ENCODE results near the gene CD300LD.
"Not testable (repeated sequence)": the region's sequence is repeated elsewhere in the genome, so short reads cannot be mapped to it uniquely, and the experiment has no call there.

CD300LD gene

GRCh38 chr17:74571621-74572270 is 20.3 kb downstream of the CD300LD start:
- no peak for DNase-seq

GRCh38 chr17:74569020-74570003 is 22.8 kb downstream of the CD300LD start:
- peak; percentile 96 for DNase-seq

GRCh38 chr17:74568106-74568873 is 23.8 kb downstream of the CD300LD start:
- peak; percentile 33 for DNase-seq

- no peak for DNase-seq
These were observed 24.7 kb downstream of the CD300LD start, which contains the start of gene CD300H for GRCh38 chr17:74567397-74567796. CD300H (minus strand) TSS chr17:74567509.

- peak; percentile 24 for DNase-seq
These were observed 25.8 kb downstream of the CD300LD start for GRCh38 chr17:74566132-74566753.

- no peak for DNase-seq
These were observed 27.0 kb downstream of the CD300LD start for GRCh38 chr17:74565126-74565525.

GRCh38 chr17:74563358-74563757 is 28.7 kb downstream of the CD300LD start:
- DNase-seq = no peak

GRCh38 chr17:74561586-74561985 is 30.5 kb downstream of the CD300LD start:
- DNase-seq = no peak

GRCh38 chr17:74558882-74559519 is 33.1 kb downstream of the CD300LD start:
- no peak for DNase-seq

GRCh38 chr17:74558402-74558801 is 33.7 kb downstream of the CD300LD start:
- DNase-seq = not testable (repeated sequence)

GRCh38 chr17:74555427-74555940 is 36.6 kb downstream of the CD300LD start:
- DNase-seq = no peak

GRCh38 chr17:74554909-74555308 is 37.2 kb downstream of the CD300LD start:
- no peak for DNase-seq

GRCh38 chr17:74552037-74552436 is 40.0 kb downstream of the CD300LD start:
- no peak for DNase-seq

- DNase-seq = no peak
These were observed 41.5 kb downstream of the CD300LD start for GRCh38 chr17:74550602-74551001.

- DNase-seq = no peak
These were observed 42.7 kb downstream of the CD300LD start for GRCh38 chr17:74549343-74549742.

- no peak for DNase-seq
These were observed 44.3 kb downstream of the CD300LD start for GRCh38 chr17:74547736-74548135.

GRCh38 chr17:74547264-74547663 is 44.8 kb downstream of the CD300LD start:
- DNase-seq = no peak

- DNase-seq = no peak
These were observed 45.5 kb downstream of the CD300LD start for GRCh38 chr17:74546586-74546985.

- no peak for DNase-seq
These were observed 46.2 kb downstream of the CD300LD start, which contains the start of gene CD300C for GRCh38 chr17:74545843-74546230. CD300C (minus strand) TSS chr17:74546115; CDS start chr17:74545782, 333 bp downstream.

GRCh38 chr17:74544991-74545842 is 46.9 kb downstream of the CD300LD start:
- DNase-seq = no peak
